Measurements from ENCODE around the gene PARD3B.

DNA sequence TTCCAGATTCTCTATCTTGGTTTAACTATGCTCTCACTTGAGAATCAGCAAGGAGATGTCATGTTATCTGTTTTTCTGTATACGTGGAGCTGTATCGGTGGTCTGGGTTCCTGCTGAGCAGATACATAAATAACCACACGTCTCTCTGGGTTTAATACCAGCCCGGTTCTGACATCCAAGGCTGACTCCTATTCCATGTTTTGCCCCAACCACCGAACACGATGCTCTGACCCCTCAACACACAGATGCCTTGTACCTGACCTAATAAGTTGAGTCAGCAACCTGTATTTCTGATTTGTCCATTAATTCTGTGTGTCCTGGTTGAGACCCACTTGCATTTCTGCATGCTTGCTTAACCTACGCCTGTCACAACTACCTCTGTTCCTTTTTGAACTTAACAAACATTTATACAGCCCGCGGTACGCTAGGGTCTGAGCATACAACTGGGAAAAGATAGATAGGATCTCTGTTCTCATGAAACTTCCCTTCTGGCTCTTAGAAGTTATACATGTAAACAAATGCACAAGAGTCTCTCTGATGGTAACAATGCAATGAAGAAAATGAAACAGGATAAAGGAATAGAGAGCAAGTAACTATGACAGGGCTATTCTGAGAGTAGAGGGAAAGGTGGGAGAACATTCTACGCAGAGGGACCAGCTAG, 480.4 kb downstream of the PARD3B start:
- TF ChIP-seq, protein P1, sequence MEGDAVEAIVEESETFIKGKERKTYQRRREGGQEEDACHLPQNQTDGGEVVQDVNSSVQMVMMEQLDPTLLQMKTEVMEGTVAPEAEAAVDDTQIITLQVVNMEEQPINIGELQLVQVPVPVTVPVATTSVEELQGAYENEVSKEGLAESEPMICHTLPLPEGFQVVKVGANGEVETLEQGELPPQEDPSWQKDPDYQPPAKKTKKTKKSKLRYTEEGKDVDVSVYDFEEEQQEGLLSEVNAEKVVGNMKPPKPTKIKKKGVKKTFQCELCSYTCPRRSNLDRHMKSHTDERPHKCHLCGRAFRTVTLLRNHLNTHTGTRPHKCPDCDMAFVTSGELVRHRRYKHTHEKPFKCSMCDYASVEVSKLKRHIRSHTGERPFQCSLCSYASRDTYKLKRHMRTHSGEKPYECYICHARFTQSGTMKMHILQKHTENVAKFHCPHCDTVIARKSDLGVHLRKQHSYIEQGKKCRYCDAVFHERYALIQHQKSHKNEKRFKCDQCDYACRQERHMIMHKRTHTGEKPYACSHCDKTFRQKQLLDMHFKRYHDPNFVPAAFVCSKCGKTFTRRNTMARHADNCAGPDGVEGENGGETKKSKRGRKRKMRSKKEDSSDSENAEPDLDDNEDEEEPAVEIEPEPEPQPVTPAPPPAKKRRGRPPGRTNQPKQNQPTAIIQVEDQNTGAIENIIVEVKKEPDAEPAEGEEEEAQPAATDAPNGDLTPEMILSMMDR (IDR thresholded peaks at IDR 0.05; ENCODE audit: low read depth, low read length, poor library complexity, severe bottlenecking), result no peak
- no peak for TF ChIP-seq EZH2phosphoT487 (IDR thresholded peaks at IDR 0.05; ENCODE audit: borderline replicate concordance, low read length)
